Left kidney (tissue), 2 donors: ENCODE data around the gene DOCK4. TPM values are rescaled to one million over a fixed set of nuclear protein-coding genes. Genes with fewer than 3 reads are reported as not detected.

Source experiments
- DNase-seq: peaks from one replicate; pipeline ENCODE4 v3.0.0-alpha.2; 2013
- polyA plus RNA-seq: library from polyadenylated mRNA; unstranded; fragments of 120-200 nt; gene quantifications from one replicate; pipeline ENCODE4 v1.2.1, GENCODE V29; 2013; ENCODE audit not compliant: insufficient read length

The DOCK4 gene
- polyA plus RNA-seq, 1 donor = 30.4 TPM

DNA sequence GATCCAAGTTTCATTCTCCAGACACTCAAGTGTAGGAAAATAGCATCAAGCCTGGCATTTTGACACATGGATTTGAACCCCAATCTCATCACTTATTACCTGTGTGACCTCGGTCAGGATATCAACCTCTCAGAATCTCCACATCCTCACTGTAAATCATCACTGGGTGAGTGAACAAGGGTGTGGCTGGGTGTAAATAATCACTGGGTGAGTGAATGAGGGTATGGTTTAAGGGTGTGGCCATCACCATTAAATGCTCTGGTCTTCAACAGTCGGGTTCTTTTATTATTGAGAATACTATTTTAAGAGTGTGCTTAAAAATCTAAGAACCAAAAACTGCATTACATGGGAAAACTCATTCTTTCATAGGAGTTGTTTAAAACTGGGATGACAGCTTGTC is 200.1 kb downstream of the DOCK4 start:
- DNase-seq = no peak

DNA sequence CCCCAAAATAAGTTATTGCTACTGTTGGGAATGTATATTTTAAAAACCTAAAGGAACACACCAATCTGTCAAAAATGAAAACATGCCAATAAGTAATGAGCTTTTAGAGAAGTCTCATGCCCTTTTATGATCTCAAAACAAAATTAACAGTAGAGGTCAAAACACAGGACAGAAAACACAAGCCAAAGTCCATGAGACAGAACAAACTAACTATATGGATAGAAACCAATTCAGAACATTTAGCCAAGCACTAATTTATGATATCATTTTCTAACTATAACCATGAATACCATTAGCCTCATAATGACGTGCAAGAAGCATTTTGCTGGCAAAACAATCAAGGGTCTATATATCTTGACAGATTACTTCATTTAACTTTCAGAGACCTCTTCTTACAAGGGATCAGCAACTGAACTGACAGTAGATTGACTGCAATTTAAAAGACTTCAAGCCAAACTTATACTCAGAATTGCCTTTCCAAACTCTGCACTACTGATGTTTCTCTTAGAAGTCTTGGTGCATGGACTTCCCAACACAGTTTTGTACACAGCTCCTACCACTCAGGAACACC is 200.9 kb downstream of the DOCK4 start:
- DNase-seq = no peak

DNA sequence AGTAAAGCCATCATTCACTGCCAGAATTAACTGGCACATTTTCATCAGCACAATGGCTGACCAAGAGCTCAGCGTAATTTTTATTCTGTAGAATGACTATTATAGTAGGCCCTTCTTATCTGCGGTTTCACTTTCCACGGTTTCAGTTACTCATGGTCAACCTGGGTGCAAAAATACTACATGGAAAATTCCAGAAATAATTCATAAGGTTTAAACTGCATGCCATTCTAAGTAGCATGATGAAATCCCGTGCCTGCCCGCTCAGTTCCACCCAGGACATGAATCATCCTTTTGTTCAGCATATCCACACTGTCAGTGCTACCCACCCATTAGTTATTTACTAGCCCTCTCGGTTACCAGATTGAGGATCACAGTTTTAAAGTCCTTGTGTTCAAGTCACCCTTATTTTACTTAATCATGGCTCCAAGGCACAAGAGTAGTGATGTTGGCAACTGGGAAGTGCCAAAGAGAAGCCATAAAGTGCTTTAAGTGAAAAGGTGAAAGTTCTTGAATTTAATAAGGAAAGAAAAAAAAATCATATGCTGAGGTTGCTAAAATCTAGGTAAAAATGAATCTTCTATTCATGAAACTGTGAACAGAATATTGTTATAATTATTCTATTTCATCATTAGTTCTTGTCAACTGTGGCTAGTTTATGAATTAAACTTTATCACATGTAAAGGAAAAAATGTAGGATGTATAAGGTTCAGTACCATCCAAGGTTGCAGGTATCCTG is 204.9 kb downstream of the DOCK4 start:
- DNase-seq = no peak

DNA sequence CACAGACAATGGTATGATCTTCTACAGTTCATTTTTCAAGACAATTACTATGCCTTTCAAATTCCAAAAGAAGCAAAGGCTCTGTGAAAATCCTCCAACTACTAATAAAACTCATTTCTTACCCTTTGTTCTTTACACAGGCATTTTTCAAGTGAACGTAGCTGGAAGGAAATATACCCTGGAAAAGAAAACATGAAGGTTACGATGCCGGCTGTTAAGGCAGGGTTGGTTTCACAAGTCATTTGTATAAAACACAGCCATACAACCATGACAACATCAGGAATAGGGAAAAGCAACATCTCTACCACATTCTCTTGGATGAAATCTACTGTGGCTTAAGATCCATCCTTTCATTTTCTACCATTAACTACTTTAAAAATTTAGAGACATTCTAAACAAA is 207.9 kb downstream of the DOCK4 start:
- no peak for DNase-seq

DNA sequence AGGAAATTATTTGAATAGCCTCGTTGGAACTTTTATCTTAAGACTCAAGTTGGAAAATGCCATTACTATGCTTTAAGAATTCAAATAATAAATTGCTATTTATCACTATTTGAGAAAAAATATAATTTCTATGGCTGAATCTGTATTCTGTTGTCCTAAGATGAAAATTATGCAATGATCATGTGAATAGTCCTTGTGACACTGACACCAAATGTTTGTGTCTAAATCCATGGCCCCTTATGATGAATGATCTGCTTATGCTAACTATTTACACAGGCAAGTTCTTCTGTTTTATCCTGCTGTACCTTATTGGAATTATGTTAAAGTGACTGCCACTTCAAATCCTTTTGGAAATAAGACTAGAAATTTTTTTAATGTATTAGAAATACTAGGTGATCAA is 208.7 kb downstream of the DOCK4 start:
- no peak for DNase-seq

DNA sequence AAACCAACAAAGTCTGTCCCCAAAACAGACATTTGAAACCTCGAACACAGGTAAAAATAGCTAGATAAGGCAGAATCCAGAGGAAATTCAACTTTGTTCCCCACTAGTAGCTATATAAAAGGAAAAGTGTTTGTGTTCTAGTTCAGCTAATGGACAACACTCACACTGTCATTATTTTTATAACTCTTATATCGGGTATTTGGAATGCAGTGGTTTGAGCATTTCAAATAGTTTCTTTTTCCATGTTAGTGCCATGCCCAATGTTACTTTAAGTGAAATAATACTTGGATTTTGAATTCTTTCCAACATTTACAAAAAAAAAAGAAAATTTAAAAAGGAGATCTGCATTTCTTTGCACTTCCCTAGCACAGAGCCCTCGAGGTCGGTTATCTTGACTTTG is 213.6 kb downstream of the DOCK4 start:
- DNase-seq = no peak

DNA sequence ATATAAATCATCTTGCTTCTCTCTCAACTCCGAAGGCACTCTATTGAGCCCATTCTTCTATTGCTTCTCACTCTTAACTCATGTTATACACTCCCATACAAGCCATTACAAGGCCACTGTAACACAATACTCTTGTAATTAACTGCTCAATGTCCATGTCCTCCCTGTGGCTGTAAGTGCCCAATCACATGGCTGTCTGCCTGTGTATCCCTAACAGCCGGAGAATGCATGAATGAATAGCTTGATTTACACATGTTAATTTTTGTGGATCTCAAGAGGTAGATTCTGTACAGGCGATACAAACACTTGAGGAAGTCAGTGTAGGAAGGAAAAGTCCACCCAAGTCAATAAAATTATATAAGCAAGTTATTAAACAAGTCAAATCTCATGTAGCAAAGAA is 215.6 kb downstream of the DOCK4 start:
- DNase-seq = peak; percentile 76

DNA sequence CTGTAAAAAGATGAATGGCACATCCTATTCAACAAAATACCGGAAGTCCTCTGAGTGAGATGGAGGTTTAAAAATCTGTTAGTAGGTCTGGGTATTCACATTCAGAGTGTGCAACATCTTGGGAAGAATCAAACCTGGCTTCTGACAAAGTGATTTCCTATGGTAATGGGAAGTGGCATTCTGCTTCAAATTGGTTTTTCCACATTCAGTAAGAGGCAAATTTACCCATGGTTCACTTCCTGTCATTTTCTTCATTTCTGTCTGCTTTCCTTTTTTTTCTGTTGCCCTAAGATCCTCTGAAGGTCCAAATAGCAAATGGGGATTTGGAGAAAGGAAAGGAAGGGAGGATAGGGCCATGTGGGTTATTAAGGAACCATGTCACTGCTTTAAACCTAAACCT is 218.3 kb downstream of the DOCK4 start:
- DNase-seq = no peak

DNA sequence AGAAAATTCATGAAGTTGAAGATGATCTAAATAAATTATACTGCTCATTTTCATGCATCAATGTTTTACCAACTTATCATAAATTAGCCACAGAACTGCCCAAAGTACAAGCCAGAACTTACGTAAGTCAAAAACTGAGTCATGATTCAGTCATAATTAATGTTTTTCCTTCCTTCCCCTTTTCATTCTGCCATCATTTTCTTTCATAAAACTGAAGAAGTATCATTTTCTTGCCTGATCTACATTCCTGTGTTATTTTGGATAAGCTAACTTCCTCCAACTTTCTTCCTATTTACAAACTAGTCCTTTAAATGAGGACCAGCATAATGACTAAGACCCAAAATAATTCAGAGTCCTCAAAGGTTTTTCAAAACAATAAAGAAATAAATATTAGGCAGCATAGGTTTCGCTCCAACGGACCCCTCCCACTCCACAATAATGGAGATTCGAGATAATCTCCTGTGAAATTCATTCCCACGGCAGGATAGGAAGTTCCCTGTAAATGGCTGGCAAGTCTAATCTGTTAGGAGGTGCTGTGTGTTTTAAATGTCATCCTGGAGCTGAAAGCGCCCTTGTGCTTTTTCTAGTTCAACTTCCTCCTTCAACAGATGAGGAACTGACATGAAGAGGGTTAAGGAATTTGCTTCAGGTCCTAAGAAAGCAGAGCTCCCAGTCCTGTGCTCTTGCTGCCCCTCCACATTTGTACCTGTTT is 218.9 kb downstream of the DOCK4 start:
- DNase-seq = no peak

DNA sequence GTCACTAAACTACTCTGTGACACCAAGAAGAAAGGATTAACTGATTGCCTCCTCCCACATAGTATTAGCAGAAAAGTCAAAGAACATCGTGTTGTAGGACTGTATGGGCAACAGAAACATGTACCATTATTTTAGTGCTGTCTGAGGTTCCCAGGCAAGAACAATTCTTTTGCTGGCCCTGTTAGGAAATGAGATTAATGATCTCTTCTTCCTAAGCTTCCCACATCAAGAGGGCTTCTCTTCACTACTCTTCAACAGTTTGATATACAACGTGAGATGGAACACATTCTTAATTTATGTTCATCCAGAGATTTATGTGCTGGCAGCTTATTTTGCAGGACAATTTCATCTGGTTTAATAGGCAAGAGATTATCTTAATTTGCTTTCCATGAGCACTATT is 219.6 kb downstream of the DOCK4 start:
- no peak for DNase-seq

DNA sequence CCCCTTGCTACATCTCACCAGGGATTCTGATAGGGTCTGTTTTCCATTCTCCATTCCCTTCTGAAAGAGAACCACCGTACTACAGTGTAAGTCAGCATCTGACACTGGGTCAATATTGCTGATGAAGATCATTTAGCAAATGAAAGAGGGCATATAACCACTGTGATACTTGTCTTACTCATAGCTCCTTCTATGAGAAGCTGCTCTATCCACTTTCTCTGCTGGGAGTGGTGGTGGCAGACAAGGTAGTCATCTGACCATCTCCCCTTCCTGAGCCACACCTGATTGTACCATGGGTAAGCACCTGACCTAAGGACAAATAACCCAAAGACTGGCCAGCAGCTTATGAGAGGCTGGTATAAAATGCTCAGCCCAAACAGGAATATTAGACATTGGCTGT is 220.4 kb downstream of the DOCK4 start:
- DNase-seq = no peak

DNA sequence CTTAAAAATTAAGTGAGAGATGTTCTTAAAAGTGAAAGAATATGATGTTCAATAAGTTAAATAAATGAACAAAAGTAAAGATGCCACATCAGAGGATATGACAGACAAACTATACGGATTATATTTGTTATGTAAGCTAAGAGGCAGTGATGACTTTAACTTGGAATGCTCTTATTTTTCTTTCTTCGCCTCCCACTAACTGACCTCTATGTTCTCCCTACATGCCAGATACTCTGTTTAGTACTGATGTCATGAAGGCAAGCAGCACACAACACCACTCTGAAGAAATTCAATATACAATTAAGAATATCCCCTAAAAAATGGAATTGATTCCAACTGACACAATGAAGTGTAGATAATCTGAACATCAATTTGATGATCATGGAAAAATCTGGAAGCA is 223.4 kb downstream of the DOCK4 start:
- DNase-seq = no peak

DNA sequence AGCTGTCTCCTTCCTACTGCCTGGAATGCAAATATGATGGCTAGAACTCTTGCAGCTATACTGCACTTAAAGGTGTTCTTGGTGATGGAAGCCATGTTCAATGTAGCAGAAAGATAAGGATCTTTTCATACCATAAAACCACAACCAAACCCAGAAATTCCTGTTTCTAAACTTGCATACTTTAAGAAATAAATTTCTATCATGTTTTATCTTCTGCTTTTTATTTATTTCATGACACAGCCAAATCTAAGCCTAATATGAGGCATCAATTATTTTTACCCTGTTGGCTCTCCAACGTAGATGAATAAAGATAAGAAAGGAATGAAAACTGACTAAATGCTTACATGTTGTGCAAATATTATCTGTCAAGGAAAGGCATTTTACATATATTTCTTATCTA is 224.1 kb downstream of the DOCK4 start:
- no peak for DNase-seq

DNA sequence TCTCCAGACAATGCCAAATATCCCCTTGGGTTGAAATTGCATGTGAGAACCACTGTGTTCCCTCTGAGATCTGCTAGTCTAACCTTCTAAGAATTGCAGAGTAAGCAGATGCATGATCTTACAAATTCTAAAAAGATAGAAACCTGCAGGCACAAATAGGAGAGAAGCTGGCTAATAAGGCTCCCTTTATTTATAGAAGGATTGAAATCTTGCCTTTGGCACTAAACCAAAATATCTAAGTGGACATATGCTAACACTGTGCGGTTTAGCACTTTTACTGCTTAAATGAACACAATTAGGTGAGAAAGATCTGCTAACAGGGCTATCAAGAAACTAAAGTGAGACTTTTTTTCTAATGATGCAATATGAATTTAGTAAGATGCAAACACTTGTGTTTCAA is 225.5 kb downstream of the DOCK4 start:
- DNase-seq = no peak

DNA sequence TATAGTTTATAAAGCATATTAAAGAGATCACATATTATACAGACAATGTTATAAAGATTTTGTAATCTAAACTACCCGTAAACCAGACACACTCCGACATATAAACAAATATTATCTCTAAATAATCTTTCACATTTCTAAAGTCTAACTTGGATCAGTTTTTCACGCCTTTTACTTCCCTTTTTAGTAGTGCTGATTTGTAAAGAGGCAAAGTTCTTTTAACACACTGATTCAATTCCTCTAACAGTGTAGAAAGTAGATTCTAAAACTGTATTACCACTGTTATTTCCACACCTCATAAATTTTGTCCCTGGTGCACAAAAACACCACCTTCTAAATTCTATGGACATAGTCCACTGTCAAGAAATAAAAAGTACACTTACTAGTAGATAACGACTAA is 230.9 kb downstream of the DOCK4 start:
- no peak for DNase-seq

DNA sequence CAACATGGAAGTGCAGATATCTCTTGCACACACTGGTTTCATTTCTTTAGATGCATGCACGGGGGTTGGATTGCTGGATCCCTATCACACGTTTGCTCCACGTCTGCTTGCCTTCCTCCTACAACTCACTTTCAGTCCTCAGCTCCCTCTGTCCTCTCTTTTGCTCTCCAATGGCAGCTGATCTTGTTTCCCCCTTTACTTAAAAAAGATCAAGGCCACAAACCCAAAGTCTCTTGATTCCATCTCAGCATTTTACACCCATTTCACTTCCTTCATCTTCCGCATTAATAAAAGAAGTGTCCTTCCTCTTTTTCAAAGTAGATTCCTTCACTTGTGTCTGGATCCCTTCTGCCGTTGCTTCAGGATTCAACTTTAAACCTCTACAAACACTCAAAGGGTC is 245.2 kb downstream of the DOCK4 start:
- DNase-seq = no peak

DNA sequence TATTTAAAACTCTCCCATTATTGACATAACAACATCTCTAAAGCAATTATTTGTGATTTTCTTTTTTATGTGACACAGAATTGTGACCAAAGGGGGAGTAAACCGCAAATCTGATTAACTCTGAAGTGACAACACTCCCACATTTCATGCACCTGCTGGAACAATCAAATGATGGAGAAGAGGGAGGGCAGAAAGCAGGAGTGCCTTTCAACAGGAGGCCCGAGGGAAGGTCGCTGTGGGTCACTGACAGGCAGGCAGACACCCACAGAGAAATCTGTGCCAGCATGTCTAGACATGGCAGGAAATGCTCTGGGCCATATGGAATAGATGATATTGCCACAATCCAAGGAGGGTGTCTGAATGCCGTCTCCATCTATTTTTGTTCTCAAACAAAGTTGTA is 247.3 kb downstream of the DOCK4 start:
- DNase-seq = peak; percentile 55

DNA sequence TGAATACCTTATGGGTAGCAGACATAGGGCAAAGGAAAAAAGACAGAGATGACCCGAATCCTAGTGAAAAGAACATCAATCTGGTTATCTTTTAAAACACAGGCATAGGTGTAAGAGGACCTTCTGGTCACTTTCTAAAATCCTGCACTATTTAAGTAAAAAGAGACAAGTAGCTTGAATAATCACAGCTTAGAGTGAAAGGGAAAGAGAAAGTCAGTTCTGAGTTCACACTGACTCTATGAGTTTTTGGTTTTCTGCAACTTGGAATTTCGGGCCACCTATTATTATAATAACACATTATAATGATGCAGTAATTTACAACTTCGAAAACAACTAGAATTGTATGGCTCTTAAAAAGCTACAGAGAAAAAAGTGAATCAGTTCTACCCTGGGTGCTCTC is 247.8 kb downstream of the DOCK4 start:
- DNase-seq = no peak

DNA sequence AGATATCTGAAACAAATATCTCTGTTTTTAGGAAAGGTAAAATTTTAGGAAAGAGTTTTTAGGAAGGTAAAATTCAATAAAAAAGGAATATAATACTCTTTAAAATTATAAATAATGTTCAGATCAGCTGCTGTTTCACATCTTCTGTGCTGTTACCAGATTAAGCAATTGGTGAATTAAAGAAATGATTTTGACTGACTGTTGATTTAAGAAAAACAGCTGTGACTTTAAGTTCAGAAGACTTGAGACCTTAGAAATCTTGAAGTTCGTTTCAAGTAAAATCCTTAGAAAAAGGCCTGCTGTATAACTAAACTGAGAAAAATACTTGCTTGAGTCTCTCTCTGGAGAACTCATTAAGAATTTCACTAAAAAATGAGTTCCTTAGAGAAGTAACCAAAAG is 250.6 kb downstream of the DOCK4 start:
- DNase-seq = no peak

DNA sequence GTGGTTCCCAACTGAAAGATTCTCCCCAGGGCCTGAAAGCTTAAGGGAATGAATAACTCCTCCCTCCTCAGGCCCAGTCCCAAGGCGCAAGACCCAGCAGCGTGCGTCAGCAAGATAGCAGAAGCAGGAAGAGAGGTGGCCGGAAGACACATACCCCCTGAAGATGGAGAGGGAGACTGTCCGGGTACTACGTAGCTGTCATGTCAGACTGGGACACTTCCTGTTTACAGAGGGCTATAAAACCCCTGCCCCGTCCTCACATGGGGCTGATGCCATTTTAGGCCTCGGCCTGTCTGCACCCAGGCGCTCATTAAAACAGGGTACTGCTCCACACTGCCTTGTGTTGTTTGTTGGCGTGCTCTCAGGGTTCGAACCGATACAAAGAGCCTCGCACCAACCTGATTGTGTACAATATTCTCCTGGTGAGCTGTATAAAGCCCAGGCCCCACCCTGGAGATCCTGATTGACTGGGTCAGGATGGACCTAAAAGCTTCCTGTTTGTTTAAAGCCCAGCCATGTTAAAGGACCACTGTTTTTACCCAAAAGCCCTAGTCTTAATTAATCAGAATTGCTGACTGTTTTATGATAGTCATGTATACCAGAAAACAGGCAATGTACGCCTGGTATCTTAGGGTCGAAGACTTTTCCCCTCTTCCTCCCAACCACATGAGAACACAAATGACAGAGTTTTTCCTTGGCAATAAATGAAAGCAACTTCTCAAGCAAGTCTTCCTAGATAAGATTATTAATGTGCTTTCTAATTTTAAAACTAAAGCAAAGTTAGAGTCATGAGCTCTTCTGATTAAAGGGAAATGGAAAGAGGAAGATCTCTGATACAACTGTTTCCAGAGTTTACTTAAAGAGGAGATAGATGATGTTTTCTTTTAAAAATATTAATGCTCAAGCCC is 251.5 kb downstream of the DOCK4 start:
- peak; percentile 30 for DNase-seq

DNA sequence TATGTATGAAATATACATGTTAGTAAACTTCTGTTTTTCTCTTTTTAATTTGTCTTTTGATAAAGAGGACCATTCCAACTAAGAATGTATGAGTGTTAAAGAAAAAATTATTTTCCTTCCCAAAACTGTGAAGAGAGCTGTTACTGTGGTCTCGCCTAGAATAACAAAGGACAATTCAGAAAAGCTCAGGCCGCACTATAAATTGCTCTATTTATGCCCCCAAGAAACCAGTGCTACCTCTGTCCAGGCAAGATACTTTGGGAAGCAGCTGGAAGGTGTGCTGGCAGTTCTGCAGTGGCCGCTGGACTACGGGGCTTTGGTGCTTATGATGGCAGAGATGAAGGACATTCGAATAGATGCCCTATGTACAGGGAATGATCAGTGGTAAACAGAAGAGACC is 252.1 kb downstream of the DOCK4 start:
- no peak for DNase-seq

DNA sequence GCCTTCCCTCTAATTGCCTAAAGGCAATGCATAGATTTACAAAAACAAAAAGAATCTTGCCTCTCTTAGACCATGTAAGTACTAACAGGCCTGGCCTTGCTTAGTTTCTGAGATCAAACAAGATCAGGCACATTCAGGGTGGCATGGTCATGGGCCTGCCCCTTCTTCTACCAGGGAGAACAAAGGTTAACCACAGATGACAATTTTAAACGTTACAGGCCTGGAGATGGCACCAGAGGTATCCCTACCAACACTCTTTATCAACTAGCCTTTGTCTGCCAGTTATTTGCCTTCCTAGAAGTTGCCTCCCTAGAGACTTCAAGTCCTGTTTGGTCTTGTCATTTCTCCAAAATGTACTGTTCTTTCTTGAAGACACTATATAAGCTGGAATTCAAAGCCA is 252.6 kb downstream of the DOCK4 start:
- no peak for DNase-seq

DNA sequence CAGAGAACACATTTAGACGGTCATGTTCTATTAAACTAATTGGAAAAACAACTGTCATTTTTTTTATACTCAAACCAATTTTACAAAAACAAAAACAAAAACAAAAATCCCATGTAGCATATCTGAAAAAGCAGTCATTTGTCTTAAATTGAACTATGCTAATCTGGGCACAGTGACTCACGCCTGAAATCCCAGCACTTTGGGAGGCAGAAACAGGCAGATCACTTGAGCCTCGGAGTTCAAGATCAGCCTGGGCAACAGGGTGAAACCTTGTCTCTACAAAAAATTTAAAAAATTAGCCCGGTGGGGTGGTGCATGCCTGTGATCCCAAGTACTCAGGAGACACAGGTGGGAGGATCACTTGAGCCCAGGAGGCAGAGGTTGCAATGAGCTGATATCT is 253.4 kb downstream of the DOCK4 start:
- DNase-seq = no peak
